GM21423 (cell line): ENCODE data around the gene CCDC18.
A peak's percentile ranks its signal among the peaks of the same experiment; 100 is the strongest.
"Not testable (repeated sequence)": the region's sequence is repeated elsewhere in the genome, so short reads cannot be mapped to it uniquely, and the experiment has no call there.

ENCODE experiments used
- ATAC-seq: cut with Tn5 transposase; IDR thresholded peaks from one replicate; pipeline ENCODE4 v1.9.1; 2021; ENCODE audit warnings: mild to moderate bottlenecking, moderate library complexity; ENCODE audit not compliant: unreplicated experiment

Gene CCDC18

DNA sequence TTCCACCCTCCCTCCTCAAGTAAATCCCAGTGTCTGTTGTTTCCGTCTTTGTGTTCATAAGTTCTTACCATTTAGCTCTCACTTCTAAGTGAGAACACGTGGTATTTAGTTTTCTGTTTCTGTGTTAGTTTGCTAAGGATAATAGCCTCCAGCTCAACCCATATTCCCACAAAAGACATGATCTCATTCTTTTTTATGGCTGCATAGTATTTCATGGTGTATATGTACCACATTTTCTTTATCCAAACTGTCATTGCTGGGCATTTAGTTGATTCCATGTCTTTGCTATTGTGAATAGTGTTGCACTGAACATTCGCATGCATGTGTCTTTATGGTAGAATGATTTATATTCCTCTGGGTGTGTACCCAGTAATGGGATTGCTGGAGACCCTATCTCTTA is 5.9 kb upstream of the CCDC18 start:
- not testable (repeated sequence) for ATAC-seq

DNA sequence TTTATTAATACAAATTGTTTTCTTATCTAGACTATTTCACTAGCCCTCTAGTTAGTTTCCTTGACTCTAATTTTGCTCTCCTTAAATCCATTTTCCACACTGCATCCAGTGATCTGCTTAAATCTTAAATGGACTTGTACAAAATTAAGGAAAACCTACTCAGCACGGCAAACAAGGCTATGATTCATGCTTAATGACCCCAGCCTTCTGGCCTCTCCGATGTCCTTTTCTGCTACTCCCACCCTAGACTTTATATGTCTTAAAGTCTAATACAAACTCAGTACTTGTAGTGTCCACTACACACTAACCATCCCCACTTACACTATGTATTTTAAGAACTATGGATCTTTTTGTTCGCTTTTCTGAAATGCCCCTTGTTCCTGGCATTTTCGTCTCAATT is 2.5 kb upstream of the CCDC18 start:
- no peak for ATAC-seq

DNA sequence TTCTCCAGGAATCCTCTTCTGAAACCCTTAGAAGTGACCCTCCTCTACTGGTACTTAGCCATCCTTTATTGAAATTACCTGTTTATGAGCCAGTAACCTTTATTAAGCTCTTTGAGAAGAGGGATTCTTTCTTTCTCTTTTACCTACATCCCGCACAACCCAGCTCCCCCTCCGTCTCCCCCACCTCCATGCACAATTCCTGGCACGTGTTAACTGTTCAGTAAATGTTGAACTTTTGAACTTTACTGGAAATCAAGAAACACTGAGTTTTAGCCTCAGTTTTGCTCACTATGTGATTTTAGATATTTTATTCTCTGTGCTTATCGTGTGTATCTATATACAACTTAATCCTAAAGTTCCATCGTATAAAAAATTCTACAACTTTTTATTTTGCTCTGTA is 2.1 kb upstream of the CCDC18 start:
- ATAC-seq = no peak

DNA sequence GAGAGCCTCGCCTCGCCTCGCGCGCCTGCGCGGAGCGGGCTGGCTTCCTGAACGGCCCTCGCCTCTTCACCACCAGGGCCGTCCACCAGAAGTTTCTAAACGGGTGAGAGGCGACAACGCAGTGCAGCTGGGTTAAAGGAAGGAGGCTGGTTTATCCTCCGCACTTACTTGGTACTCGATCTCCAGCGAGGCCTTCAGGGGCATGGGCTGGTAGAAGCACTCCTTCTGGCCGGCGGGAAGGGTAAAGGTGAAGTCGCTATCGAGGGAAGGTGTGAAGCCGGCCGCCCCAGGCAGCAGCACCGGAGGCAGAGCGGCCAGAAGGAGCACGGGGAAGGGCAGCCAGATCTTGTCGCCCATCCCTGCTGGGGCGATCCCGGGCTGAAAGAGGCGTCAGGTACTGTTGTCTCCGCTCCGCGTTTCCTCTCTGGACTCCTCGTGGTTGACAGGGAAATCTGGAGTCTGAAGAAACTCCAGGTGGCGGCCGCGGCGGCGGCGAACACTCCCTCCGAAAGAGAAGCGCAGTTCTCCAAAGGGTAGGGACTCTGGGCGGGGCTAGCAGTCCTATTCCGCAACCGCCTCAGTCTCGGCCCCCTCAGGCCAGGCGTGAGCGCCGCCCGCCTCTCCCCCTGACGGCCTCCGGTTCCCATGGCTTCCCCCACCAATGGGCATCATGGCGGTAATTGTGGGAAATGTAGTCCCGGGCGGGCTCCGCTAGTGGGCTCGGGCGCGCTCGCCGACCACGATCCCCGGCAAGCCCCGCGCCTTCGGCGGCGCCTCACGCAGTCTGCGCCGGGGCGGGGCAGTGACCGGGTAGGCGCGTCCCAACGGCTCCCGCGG is 420 bp upstream of the CCDC18 start, which contains the start of gene TMED5:
Gene TMED5, minus strand, starts transcription at position 528 of the 837 bp plus-strand sequence. Its CDS starts 171 bp downstream, at position 357.
- peak; percentile 86 for ATAC-seq

DNA sequence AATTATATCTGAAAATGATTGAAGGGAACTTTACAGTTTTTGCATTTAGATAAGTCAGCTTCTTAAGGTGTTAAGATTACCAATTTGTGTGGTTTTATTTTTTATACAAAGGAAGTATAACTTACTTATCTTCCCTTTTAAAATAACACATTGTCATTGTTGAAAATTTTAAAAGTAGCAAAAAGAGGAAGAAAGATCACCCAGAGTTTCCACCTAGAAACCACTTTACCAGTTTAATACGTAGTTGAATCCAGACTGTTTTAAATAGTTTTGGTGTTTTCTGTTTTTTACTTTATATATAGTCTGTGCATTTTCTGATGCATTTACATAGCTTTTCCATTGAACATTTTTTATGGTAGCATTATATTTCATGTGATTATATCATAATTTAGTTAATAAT is 6.1 kb downstream of the CCDC18 start:
- peak; percentile 37 for ATAC-seq

DNA sequence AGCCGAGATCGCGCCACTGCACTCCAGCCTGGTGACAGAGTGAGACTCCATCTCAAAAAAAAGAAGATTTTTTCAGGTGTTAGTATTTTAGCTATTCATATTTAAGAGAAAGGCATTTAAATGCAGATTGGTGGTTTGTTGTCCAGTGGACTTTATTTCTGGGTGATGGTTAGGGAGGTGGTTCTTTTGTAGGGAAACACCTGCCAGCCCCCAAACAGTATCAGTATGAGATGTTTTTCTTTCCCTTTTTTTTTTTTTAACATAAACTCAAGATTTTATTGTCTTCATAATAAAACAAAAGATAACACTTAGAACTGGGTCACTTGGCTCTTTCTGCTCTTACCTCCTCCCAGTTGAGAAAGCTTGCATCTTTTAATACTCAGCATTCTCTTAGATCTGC is 9.9 kb downstream of the CCDC18 start:
- ATAC-seq = no peak

DNA sequence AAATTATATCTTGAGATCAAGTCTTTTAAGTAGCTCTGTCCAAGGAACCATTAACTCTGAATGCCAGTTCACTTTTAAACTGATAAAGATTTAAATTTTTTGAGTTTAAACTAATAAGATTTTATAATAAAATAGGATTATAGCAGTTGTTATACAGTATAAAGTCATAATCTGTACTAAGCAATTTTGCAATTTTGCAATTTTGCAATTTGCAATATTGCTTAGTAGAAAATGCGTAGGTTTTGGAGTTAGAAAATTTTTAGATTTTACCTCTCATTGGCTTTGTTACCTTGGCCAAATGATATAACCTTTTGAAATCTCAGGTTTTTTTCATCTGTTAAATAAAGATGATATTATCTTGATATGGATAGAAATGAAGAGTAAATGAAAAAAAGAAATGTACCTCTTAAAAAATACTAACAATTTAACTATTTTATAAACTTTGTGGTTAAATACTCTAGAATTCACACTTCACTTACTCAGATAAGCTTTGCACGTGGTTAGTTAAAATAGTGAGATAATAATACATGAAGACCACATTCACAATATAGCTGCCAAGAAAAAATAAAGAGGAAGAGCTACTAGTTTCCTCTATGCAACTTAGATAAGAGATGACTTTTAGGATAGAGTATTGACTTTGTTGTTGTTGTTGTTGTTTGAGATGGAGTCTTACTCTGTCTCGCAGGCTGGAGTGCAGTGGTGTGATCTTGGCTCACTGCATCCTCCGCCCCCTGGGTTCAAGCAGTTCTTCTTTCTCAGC is 13.9 kb downstream of the CCDC18 start:
- no peak for ATAC-seq

DNA sequence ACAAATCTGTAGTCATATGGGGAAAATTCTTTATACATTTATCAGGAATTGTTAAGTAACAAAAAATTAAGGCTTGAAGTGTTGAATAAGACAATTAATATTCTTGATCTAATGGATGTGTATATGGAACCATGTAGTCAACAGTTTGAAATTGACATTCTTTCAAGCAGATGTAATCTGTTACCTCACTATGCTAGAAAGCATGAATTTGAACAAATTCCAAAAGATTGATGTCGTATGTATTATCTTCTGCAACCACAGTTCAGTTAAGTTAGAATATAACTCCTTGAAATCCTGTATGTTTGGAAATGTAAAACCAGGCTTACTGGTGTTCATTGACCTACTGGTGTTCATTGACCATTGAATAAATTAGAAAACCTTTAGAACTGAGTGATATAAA is 16.1 kb downstream of the CCDC18 start:
- no peak for ATAC-seq

DNA sequence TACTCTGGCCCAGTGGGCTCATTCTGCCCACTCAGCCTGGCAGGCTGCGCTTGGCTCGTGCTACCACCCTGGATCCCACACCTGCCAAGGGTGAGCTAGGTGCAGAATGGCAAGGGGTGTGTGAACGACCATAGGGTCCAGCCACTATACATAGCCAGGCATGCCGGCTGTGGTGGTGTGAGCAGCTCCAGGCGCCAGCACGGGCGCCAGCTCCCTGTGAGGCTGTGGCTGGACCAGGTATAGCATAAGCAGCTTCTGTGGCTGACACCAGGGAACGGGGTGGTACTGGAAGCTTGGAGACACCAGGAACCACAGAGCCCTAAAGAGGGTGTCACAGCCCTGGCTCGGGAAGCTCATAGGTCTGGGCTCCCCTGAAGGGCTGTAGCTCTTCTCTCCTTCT is 18.6 kb downstream of the CCDC18 start:
- no peak for ATAC-seq

DNA sequence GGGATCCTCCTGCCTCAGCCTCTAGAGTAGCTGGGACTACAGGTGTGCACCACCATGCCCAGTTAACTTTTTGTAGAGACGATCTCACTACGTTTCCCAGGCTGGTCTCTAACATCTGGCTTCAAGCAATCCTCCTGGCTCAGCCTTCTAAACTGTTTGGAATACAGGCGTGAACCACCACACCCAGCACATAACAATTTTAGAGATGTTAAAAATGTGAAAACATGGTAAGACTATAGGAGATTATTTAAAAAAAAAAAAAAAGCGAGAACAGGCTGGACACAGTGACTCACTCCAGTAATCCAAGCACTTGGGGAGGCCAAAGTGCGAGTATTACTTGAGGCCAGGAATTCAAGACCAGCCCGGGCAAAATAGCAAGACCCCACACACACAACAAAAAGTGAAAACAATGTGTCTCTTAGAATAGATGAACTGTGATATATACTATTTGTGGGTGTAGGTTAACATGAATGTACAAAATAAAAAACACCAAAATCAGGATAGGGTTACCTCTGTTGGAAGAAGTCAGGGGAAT is 19.6 kb downstream of the CCDC18 start:
- ATAC-seq = no peak

DNA sequence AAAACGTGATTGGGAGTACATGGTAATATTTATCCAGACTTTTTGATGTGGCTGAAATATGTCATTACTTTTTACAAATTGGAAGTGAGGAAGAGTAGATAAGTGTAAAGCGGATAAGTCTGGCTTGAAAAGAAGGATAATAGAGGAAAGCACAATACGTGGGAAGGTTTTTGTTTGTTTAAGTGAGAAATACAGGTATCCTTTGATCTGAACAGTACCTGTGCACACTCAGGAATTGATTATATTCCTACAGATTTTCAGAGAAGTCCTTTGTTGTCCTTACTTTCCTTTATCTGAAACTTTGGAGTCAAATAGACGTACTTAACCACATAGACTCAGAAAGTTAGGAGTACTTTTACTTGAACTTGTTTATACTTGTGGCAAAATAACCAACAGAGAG is 20.2 kb downstream of the CCDC18 start:
- ATAC-seq = no peak

DNA sequence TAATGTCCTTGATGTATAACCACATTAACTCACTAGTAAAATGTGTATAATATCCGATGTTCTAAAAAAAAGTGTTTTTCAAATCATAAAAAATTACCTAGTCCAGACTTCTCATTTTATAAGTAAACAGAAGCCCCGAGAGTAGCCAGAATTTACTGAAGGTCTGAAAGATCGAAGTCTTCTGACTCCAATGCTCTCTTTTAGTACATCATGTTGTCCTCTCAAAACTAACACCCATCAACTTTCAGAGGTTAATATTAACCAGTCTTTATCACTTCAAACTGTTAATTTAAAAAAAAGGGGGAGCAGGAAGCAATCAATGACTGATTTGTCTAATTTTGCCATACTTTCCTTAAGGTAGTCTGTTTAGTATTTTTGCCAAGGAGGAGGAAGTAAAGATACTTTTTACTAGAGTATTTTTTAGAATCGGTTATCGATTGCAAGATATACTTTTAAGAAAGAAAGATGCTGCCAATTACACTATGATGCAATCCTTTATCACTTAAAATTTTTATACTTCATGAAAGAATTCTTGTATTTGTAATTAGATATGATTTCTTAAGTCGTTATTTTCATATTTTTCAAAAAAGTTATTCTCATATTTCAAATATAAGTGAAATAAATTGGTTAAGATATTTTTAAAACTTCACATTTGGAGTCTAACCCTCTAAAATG is 25.5 kb downstream of the CCDC18 start:
- ATAC-seq = no peak

DNA sequence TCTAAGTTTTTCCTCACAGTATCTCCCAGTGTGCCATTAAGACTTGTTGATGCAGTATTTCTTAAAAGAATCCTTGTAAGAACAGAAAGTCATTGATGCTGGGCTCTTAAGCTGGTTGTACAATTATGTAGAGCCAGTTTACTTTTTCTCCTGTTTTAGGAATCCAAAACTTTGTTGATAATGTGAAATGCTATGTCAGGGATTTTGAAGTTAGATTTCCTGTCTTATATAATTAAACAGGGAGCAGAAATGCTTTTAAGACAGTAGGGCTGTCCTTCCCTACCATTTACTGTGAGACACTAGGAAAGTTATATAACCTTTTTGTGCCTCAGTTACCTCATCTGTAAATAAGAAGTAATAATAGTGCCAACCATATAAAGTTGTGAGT is 26.0 kb downstream of the CCDC18 start:
- ATAC-seq = no peak

DNA sequence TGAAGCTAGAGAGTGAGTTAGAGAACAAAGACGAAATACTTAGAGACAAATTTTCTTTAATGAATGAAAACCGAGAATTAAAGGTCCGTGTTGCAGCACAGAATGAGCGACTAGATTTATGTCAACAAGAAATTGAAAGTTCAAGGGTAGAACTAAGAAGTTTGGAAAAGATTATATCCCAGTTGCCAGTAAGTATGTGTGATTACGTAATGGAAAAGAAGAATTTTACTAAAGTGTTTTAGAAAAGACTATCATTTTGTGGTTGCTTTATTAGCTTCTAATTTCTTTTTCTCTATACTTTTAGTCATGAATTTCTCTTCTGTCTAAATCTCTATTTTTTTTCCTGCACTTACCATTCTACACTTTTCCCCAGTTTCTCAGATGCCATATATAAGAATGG is 26.7 kb downstream of the CCDC18 start:
- no peak for ATAC-seq

DNA sequence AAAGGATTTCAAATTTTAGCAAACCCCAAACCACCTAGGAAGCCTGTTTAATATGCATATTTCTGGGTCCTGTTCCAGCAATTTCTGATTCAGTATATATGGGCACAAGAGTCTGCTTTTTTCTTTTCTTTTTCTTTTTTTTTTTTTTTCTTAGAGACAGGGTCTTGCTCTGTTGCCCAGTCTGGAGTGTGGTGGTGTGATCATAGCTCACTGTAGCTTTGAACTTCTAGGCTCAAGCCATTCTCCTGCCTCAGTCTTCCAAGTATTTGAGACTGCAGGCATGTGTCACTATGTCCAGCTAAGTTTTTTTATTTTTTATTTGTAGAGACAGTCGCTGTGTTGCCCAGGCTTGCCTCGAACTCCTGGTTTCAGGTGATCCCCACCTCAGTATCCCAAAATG is 34.8 kb downstream of the CCDC18 start:
- ATAC-seq = no peak

DNA sequence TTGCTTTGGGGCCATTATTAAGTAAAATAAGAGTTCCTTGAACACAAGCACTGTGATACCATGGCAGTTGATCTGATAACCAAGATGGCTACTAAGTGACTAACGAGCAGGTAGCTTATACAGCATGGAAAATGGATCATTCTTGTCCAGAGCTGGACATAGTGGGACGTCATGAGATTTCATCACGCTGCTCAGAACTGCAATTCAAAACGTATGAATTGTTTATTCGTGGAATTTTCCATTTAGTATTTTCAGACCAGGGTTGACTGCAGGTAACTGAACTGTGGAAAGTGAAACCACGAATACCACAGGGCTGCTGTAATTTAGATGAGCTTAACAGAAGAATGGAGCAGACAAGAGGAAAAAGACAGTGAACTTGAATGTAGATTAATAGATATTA is 38.9 kb downstream of the CCDC18 start:
- no peak for ATAC-seq

DNA sequence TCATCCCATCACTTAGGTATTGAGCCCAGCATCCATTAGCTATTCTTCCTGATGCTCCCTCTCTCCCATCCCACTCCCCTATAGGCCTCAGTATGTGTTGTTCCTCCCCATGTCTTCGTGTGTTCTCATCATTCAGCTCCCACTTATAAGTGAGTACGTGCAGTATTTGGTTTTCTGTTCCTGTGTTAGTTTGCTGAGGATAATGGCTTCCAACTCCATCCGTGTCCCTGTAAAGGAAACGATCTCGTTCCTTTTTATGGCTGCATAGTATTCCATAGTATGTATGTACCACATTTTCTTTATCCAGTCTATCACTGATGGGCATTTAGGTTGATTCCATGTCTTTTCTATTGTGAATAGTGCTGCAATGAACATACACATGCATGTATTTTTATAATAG is 40.2 kb downstream of the CCDC18 start:
- not testable (repeated sequence) for ATAC-seq

DNA sequence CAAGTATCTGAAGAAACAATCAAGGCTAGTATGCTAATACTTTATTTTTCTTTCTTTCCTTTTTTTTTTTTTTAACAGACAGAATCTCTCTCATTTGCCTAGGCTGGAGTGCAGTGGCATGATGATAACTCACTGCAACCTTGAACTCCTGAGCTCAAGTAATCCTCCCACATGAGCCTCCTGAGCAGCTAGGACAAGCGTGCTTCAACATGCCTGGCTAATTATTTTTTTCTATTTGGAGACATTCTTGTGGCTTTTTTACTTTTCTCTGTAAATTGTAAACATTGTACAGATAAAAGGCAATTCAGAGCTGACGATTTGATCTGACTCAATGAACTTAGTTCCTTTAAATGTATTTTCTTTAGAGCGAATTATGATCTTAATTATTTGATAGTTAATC is 41.4 kb downstream of the CCDC18 start:
- no peak for ATAC-seq

DNA sequence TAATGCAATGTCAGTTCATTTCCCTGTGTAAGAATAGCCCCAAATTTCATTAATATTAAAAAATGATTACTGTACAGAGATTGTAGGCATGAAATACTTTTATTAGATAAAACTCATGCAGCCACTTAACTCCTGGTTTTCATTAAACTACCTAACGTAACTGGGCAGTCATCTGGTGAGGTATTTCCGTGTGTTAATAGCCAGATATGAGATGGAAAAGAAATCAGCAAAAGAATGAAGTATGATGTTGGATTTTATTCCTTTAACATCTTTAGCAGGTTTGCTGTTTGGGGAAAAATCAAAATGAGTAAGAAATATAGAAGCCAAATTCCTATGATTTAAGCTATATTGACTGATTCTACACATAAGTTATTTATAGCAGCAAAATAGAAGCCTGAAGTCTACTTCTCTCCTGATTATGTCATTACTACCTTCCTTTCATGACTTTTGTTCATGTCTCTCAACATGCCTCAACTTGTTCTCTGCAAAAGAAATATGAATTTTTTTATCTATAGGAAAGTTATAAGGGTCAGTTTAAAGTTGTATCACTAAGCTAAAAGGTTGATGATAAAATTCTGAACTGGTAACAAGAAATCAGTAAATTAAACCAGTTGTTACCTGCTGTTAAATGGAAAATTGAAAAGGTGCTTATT is 42.6 kb downstream of the CCDC18 start:
- ATAC-seq = no peak

DNA sequence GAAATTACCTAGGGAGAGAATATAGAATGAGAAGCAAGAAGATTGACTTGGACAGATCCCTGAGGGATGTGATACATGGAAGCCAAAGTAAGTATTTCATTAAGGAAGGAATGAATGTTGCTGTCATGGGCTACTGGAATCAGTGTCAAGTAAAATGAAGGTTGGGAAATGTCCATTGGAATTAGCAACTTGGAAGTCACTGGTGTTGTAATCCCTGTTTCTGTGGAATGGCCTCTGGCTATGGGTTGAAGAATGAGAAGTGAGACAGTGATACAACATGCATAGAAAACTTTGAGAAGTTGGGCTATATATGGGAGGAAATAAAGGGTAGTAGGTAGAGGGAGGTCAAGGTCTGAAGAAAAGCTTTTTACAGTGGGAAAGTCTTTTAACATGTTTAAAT is 54.7 kb downstream of the CCDC18 start:
- ATAC-seq = no peak

DNA sequence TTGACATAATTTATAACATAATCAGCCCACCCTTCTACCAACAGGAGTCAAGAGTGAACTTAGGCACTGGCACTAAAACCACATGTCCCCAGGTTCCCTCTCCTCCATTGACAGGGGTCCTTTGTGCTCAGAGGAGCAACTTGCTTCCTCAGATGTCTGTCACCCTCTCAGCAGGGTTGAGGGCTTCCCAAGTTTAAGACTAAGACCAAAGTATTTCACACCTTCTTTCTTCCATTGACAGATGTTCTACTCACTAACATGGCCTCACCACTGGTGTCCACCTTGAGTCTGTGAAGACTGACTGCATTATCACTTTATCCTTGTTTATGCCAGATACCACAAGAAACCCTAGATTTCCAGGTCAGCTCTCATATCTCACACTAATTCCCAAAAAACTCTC is 56.5 kb downstream of the CCDC18 start:
- ATAC-seq = no peak
